CD4-positive, alpha-beta T cell treated with Interleukin-15 for 1 hour (primary cell): Measurements from ENCODE around the gene CCDC187.

Source experiments
- DNase-seq: peaks from one replicate; pipeline ENCODE4 v3.0.0-alpha.2; 2020

The CCDC187 gene

GRCh38 chr9:136250676-136251075, 53.2 kb downstream of the CCDC187 start:
- DNase-seq = no peak

GRCh38 chr9:136249877-136250559, 53.9 kb downstream of the CCDC187 start:
- DNase-seq = no peak

GRCh38 chr9:136248951-136249876, 54.7 kb downstream of the CCDC187 start:
- no peak for DNase-seq

- DNase-seq = no peak
Observed at GRCh38 chr9:136247947-136248637, 55.8 kb downstream of the CCDC187 start.

- DNase-seq = no peak
Observed at GRCh38 chr9:136247551-136247916, 56.4 kb downstream of the CCDC187 start.

- DNase-seq = no peak
Observed at GRCh38 chr9:136246849-136247550, 56.9 kb downstream of the CCDC187 start.

- peak; percentile 82 for DNase-seq
Observed at GRCh38 chr9:136245219-136246150, 58.4 kb downstream of the CCDC187 start, which contains the start of gene QSOX2. Gene QSOX2 (minus strand): TSS chr9:136245812. CDS start chr9:136245803, 9 bp downstream.

- no peak for DNase-seq
Observed at GRCh38 chr9:136244969-136245218, 59.0 kb downstream of the CCDC187 start.

GRCh38 chr9:136244122-136244968, 59.5 kb downstream of the CCDC187 start:
- peak; percentile 61 for DNase-seq

- no peak for DNase-seq
Observed at GRCh38 chr9:136243631-136244030, 60.3 kb downstream of the CCDC187 start.

- DNase-seq = no peak
Observed at GRCh38 chr9:136242918-136243525, 60.9 kb downstream of the CCDC187 start.

GRCh38 chr9:136242248-136242647, 61.6 kb downstream of the CCDC187 start:
- DNase-seq = no peak

GRCh38 chr9:136241542-136241941, 62.4 kb downstream of the CCDC187 start:
- DNase-seq = no peak

GRCh38 chr9:136240941-136241340, 63.0 kb downstream of the CCDC187 start:
- no peak for DNase-seq

- DNase-seq = peak; percentile 59
Observed at GRCh38 chr9:136239983-136240330, 63.9 kb downstream of the CCDC187 start.

GRCh38 chr9:136239135-136239982, 64.5 kb downstream of the CCDC187 start:
- DNase-seq = no peak

GRCh38 chr9:136238342-136238732, 65.6 kb downstream of the CCDC187 start:
- no peak for DNase-seq

GRCh38 chr9:136237486-136238341, 66.2 kb downstream of the CCDC187 start:
- DNase-seq = no peak
